SK-N-SH (cell line): ENCODE data around the gene PRF1. TPM values are rescaled to one million over a fixed set of nuclear protein-coding genes. Genes with fewer than 3 reads are reported as not detected.

Experiments used
- CTCF ChIA-PET: fragments of 300-600, 350-600 bp; formaldehyde crosslinking; extraction: SDS; loops from one replicate; lab custom pipeline; 2021; lab: Yijun Ruan, JAX
- POLR2A ChIA-PET: fragments of 350-600 bp; sonication (Branson Sonifier 250); formaldehyde crosslinking; extraction: SDS; loops from one replicate; lab custom pipeline; 2020; ENCODE audit warnings: antibody characterized with exemption, inconsistent platforms; lab: Yijun Ruan, JAX
- DNase-seq: peaks from one replicate; pipeline ENCODE4 v3.0.0; 2012
- H2AFZ ChIP-seq: fragments of 200-600 bp; sonication (generic); 2 replicates; pipeline ENCODE4 v1.8.1; 2016; ENCODE audit warnings: antibody characterized with exemption, mild to moderate bottlenecking, low read depth
- H3F3A ChIP-seq: fragments of 200-600 bp; sonication (generic); replicated peaks from 2 replicates; pipeline ENCODE3; 2016; ENCODE audit warnings: antibody characterized with exemption, mild to moderate bottlenecking; ENCODE audit not compliant: insufficient read depth
- H3K27ac ChIP-seq, 2 experiments: fragments of 200-500 bp in 1 of 2; fragments of 200-600 bp in 1 of 2; sonication (Bioruptor generic) in 1 of 2; sonication (generic), shearing (Covaris generic) in 1 of 2; 2 replicates each; pipeline versions ENCODE4 v1.5.1 to v1.6.1; 2014 to 2016; ENCODE audit warnings: low read depth in 2 of 2, inconsistent platforms in 1 of 2, low read length in 1 of 2, mild to moderate bottlenecking in 1 of 2, mixed read lengths in 1 of 2
- H3K27me3 ChIP-seq: fragments of 200-600 bp; sonication (generic), shearing (Covaris generic); 2 replicates; pipeline ENCODE4 v1.6.1; 2016; ENCODE audit warnings: mixed run types; ENCODE audit not compliant: insufficient read depth
- H3K36me3 ChIP-seq, 2 experiments: fragments of 200-500 bp in 1 of 2; fragments of 200-600 bp in 1 of 2; sonication (Bioruptor generic) in 1 of 2; sonication (generic) in 1 of 2; replicated peaks in 1 of 2; 2 replicates each; pipeline versions ENCODE3 to v1.5.1; 2014 to 2016; ENCODE audit warnings: low read length in 1 of 2, mild to moderate bottlenecking in 1 of 2; ENCODE audit not compliant: insufficient read depth in 2 of 2, control insufficient read depth in 1 of 2
- H3K4me1 ChIP-seq, 2 experiments: fragments of 200-500 bp in 1 of 2; fragments of 200-600 bp in 1 of 2; sonication (Bioruptor generic) in 1 of 2; sonication (generic), shearing (Covaris generic) in 1 of 2; 2 replicates each; pipeline versions ENCODE4 v1.5.1 to v1.6.1; 2014 to 2016; ENCODE audit warnings: low read depth in 1 of 2, low read length in 1 of 2, mixed run types in 1 of 2; ENCODE audit not compliant: insufficient read depth in 2 of 2, control insufficient read depth in 1 of 2
- H3K4me2 ChIP-seq: fragments of 200-600 bp; sonication (generic), shearing (Covaris generic); 2 replicates; pipeline ENCODE4 v1.6.1; 2017; ENCODE audit warnings: mixed run types
- H3K4me3 ChIP-seq, 2 experiments: fragments of 200-500 bp in 1 of 2; fragments of 200-600 bp in 1 of 2; sonication (Bioruptor generic) in 1 of 2; sonication (generic), shearing (Covaris generic) in 1 of 2; 2 replicates each; pipeline versions ENCODE4 v1.5.1 to v1.8.1; 2014 to 2016; ENCODE audit warnings: low read depth in 2 of 2, inconsistent platforms in 1 of 2, low read length in 1 of 2, mild to moderate bottlenecking in 1 of 2, mixed read lengths in 1 of 2, moderate library complexity in 1 of 2
- H3K79me2 ChIP-seq: fragments of 200-600 bp; sonication (generic); 2 replicates; pipeline ENCODE4 v1.8.1; 2017; ENCODE audit warnings: mild to moderate bottlenecking; ENCODE audit not compliant: insufficient read depth
- H3K9ac ChIP-seq: fragments of 200-600 bp; sonication (generic); 2 replicates; pipeline ENCODE4 v1.6.1; 2017; ENCODE audit warnings: mixed run types
- H3K9me2 ChIP-seq: fragments of 200-600 bp; sonication (generic); 2 replicates; pipeline ENCODE4 v1.6.1; 2017; ENCODE audit warnings: mixed run types
- H3K9me3 ChIP-seq: fragments of 200-600 bp; sonication (generic); 2 replicates; pipeline ENCODE4 v1.6.1; 2017; ENCODE audit warnings: mixed run types, mild to moderate bottlenecking, moderate library complexity
- H4K20me1 ChIP-seq: fragments of 200-600 bp; sonication (generic); 2 replicates; pipeline ENCODE4 v1.6.1; 2017; ENCODE audit warnings: mild to moderate bottlenecking, mixed run types; ENCODE audit not compliant: insufficient read depth
- EP300 ChIP-seq, 2 experiments: IDR thresholded peaks; 2 replicates each; pipeline versions ENCODE4 v1.4.0 to v1.6.1; 2012; ENCODE audit warnings: borderline replicate concordance in 1 of 2, low read depth in 1 of 2, low read length in 1 of 2
- EZH2phosphoT487 ChIP-seq: fragments of 200-600 bp; sonication (generic); IDR thresholded peaks from 2 replicates; pipeline ENCODE4 v1.6.1; 2017; ENCODE audit warnings: low read depth, mixed run types, mild to moderate bottlenecking, antibody characterized with exemption, moderate library complexity, borderline replicate concordance
- FOSL2 ChIP-seq: IDR thresholded peaks from 2 replicates; pipeline ENCODE4 v1.4.0; 2012; ENCODE audit warnings: low read depth, mild to moderate bottlenecking, moderate library complexity, borderline replicate concordance
- FOXJ3 ChIP-seq: sonication (generic); formaldehyde crosslinking; IDR thresholded peaks from 2 replicates; pipeline ENCODE4 v1.5.1; 2020; ENCODE audit warnings: mild to moderate bottlenecking, missing genetic modification reagents
- GATA2 ChIP-seq: sonication (generic); formaldehyde crosslinking; IDR thresholded peaks from 2 replicates; pipeline ENCODE4 v1.5.0; 2020; ENCODE audit warnings: mild to moderate bottlenecking, missing genetic modification reagents
- MEF2A ChIP-seq: IDR thresholded peaks from 2 replicates; pipeline ENCODE4 v1.4.0; 2012; ENCODE audit warnings: low read depth, borderline replicate concordance
- RAD21 ChIP-seq: IDR thresholded peaks from 2 replicates; pipeline ENCODE4 v1.6.1; 2012; ENCODE audit warnings: mild to moderate bottlenecking, low read length
- RCOR1 ChIP-seq: fragments of 150-350 bp; IDR thresholded peaks from 2 replicates; pipeline ENCODE4 v1.6.1; 2017; ENCODE audit warnings: antibody characterized with exemption, low read length
- RFX5 ChIP-seq: IDR thresholded peaks from 2 replicates; pipeline ENCODE4 v1.6.1; 2012; ENCODE audit warnings: mild to moderate bottlenecking, improper control_type of control experiment, low read length
- RXRA ChIP-seq: IDR thresholded peaks from 2 replicates; pipeline ENCODE4 v1.4.0; 2012; ENCODE audit warnings: low read depth, mild to moderate bottlenecking, borderline replicate concordance
- USF2 ChIP-seq: fragments of 150-350 bp; IDR thresholded peaks from 2 replicates; pipeline ENCODE4 v1.6.1; 2017; ENCODE audit warnings: antibody characterized with exemption, low read length, low read depth, borderline replicate concordance
- YY1 ChIP-seq: IDR thresholded peaks from 2 replicates; pipeline ENCODE4 v1.4.0; 2012; ENCODE audit warnings: low read depth, mild to moderate bottlenecking
- WGBS: methylation state at CpG from one replicate; pipeline ENCODE4 v1.1.6; 2017; ENCODE audit warnings: low lambda C conversion rate; 5-methylcytosine and 5-hydroxymethylcytosine counted together
- polyA plus RNA-seq, 3 experiments: library from polyadenylated mRNA; depleted of rRNA; stranded (reverse); fragments of >200 nt; gene quantifications; 2 replicates each; pipeline ENCODE4 v1.2.3, GENCODE V29; 2012

The PRF1 gene
- polyA plus RNA-seq, 1 of the 3 experiments (the other 2 are of a cell fraction): not detected

- POLR2A ChIA-PET: interaction anchor here (0.5 to 1.5 kb wide), 5 partner anchors 10 to 683 kb away, joined by 3 to 10 read pairs (median 5); partner anchors contain the start of gene ADAMTS14
- 48% methylated on average over 7 of the region's 8 CpGs for WGBS
These were observed 16.9 kb downstream of the PRF1 start for GRCh38 chr10:70585578-70586169.

GRCh38 chr10:70584909-70585544, 17.5 kb downstream of the PRF1 start:
- Histone ChIP-seq H3K27ac (peak overlapping the region in 1 of 2 experiments; percentile 74; a peak in 2 of 4 replicates), H3K79me2 (no peaks in the 10 kb centered on the region), H3K4me1 (peaks cover 0 to 37% of the 10 kb centered on the region in 2 experiments; a peak in 3 of 4 replicates), H3K36me3 (no peaks in the 10 kb centered on the region), H3K9ac (no peak overlapping the region), H3F3A (no peaks in the 10 kb centered on the region), H4K20me1 (no peaks in the 10 kb centered on the region), H3K9me2 (no peaks in the 10 kb centered on the region), H3K4me3 (no peak overlapping the region), H3K27me3 (peaks cover 22% of the 10 kb centered on the region; the same call in 1 of the 2 replicates), H2AFZ (no peak overlapping the region), H3K4me2 (no peak overlapping the region), H3K9me3 (no peaks in the 10 kb centered on the region)
- ChIA-PET CTCF (interaction anchor here (0.6 to 1.2 kb wide), 5 partner anchors 13 to 165 kb away, joined by 3 to 4 read pairs (median 3); no protein-coding TSS in a partner anchor), POLR2A (interaction anchor here (0.8 to 1.5 kb wide), 4 partner anchors 9 to 87 kb away, joined by 3 to 10 read pairs (median 4); partner anchors contain the start of gene ADAMTS14)
- WGBS: 25% methylated on average over 7 of the region's 7 CpGs
- TF ChIP-seq RAD21 (peak; percentile 9; the same call in 1 of the 2 replicates), RCOR1 (peak; percentile 8; the same call in 1 of the 2 replicates), GATA2 (CRISPR knock-in tag) (no peak), EP300 (IDR thresholded peaks at IDR 0.05; ENCODE audit: borderline replicate concordance in 1 of 2, low read depth in 1 of 2, low read length in 1 of 2) (0 out of 4 replicates have a peak, but pooled peaks of 1 of the 2 experiments have one; percentile 19)
- peak; percentile 91 for DNase-seq

More at GRCh38 chr10:70585578-70586169, 16.9 kb downstream of the PRF1 start:
- Histone ChIP-seq H3K4me2 (no peak overlapping the region), H4K20me1 (no peaks in the 10 kb centered on the region), H3K4me3 (no peak overlapping the region), H2AFZ (no peak overlapping the region), H3K79me2 (no peaks in the 10 kb centered on the region), H3K27me3 (peaks cover 22% of the 10 kb centered on the region; the same call in 1 of the 2 replicates), H3K27ac (peak overlapping the region in 1 of 2 experiments; percentile 73; a peak in 2 of 4 replicates), H3K9me3 (no peaks in the 10 kb centered on the region), H3F3A (no peaks in the 10 kb centered on the region), H3K9me2 (no peaks in the 10 kb centered on the region), H3K9ac (no peak overlapping the region), H3K4me1 (peaks cover 0 to 37% of the 10 kb centered on the region in 2 experiments; a peak in 3 of 4 replicates), H3K36me3 (no peaks in the 10 kb centered on the region)
- CTCF ChIA-PET: interaction anchor here (1.1 to 1.2 kb wide), 3 partner anchors 20 to 89 kb away, joined by 4 to 6 read pairs (median 4); no protein-coding TSS in a partner anchor
- no peak for DNase-seq
- TF ChIP-seq FOXJ3: 0 out of 2 replicates have a peak, but pooled peaks have one; percentile 15
- no peak for TF ChIP-seq USF2
- no peak for TF ChIP-seq YY1
- TF ChIP-seq FOSL2: no peak
- TF ChIP-seq EZH2phosphoT487: no peak
- no peak for TF ChIP-seq RXRA
- no peak for TF ChIP-seq RFX5
- no peak for TF ChIP-seq MEF2A
